Measurements from ENCODE around the gene DISC1.

DISC1 gene

DNA sequence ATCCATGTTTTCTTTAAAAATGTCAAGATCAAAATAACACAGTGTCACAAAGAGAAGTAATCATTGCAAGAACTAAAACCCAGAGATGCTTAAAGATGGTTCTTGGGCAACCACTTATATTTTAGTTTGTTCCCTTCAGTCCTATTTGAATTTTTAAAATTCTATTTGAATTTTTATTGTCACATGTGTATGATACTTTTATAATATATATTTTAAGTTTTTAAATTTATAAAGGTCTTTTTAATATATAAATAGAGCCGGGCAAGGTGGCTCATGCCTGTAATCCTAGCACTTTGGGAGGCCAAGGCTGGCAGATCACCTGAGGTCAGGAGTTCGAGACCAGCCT, 22.3 kb upstream of the DISC1 start:
- H3K4me3 ChIP-seq (replicated peaks in 1 of 2; ENCODE audit: low read depth in 2 of 2, low read length in 2 of 2): no peak overlapping the region
- no peak for DNase-seq (ENCODE audit: low read depth in 2 of 2)
- no peak for TF ChIP-seq CTCF (IDR thresholded peaks at IDR 0.05; ENCODE audit: low read depth, low read length)

- H3K4me3 ChIP-seq (replicated peaks in 1 of 2; ENCODE audit: low read depth in 2 of 2, low read length in 2 of 2): no peak overlapping the region
- DNase-seq (ENCODE audit: low read depth in 2 of 2): no peak
- no peak for TF ChIP-seq CTCF (IDR thresholded peaks at IDR 0.05; ENCODE audit: low read depth, low read length)
Observed at GRCh38 chr1:231605149-231606100, 21.2 kb upstream of the DISC1 start.

DNA sequence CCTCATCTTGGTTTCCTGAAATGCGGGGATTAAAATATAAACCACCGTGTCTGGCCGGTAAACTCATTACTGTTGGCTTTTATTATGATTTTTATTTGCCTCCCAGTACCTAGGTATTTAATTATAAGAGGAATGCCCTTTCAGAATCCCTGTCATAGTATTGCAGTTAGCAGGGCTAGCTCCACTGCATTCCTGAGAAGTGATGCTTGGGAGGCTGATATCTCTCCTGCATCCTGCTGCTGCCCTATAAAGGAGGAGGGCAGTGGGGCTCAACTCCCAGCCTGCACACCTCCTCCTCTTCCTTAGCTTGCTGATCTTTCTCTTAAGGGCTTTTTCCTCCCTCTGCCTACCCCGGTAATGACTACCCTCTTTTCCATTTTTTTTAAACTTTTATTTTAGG, 19.9 kb upstream of the DISC1 start:
- DNase-seq (ENCODE audit: low read depth in 2 of 2): peak in 1 of 2 donors; percentile 20
- no peak overlapping the region for H3K4me3 ChIP-seq (replicated peaks in 1 of 2; ENCODE audit: low read depth in 2 of 2, low read length in 2 of 2)
- TF ChIP-seq CTCF (IDR thresholded peaks at IDR 0.05; ENCODE audit: low read depth, low read length): no peak

GRCh38 chr1:231610388-231610787, 16.2 kb upstream of the DISC1 start:
- DNase-seq (ENCODE audit: low read depth in 2 of 2): no peak
- no peak overlapping the region for H3K4me3 ChIP-seq (replicated peaks in 1 of 2; ENCODE audit: low read depth in 2 of 2, low read length in 2 of 2)
- TF ChIP-seq CTCF (IDR thresholded peaks at IDR 0.05; ENCODE audit: low read depth, low read length): no peak

- H3K4me3 ChIP-seq (replicated peaks in 1 of 2; ENCODE audit: low read depth in 2 of 2, low read length in 2 of 2): no peak overlapping the region
- DNase-seq (ENCODE audit: low read depth in 2 of 2): no peak
- no peak for TF ChIP-seq CTCF (IDR thresholded peaks at IDR 0.05; ENCODE audit: low read depth, low read length)
Observed at GRCh38 chr1:231611111-231611510, 15.5 kb upstream of the DISC1 start.

GRCh38 chr1:231611851-231612250, 14.7 kb upstream of the DISC1 start:
- H3K4me3 ChIP-seq (replicated peaks in 1 of 2; ENCODE audit: low read depth in 2 of 2, low read length in 2 of 2): no peak overlapping the region
- no peak for TF ChIP-seq CTCF (IDR thresholded peaks at IDR 0.05; ENCODE audit: low read depth, low read length)
- no peak for DNase-seq (ENCODE audit: low read depth in 2 of 2)

Measured in cardiac fibroblast (primary cell).